Prostate gland (tissue), 2 donors: ENCODE results near the gene ACOT11. TPM values are rescaled to one million over a fixed set of nuclear protein-coding genes. Genes with fewer than 3 reads are reported as not detected.

Experiments used
- DNase-seq: peaks from one replicate; pipeline ENCODE4 v3.0.0-alpha.2; 2019; ENCODE audit warnings: low spot score
- H3K27ac ChIP-seq, 2 donors: fragments of 200-600 bp; sonication (generic); 2 replicates each; pipeline ENCODE4 v1.5.1; 2017 to 2019
- H3K27me3 ChIP-seq: fragments of 200-600 bp; sonication (generic); replicated peaks from 2 replicates; pipeline ENCODE4 v1.5.1; 2019; ENCODE audit not compliant: insufficient read depth
- H3K36me3 ChIP-seq, 2 donors: fragments of 200-600 bp; sonication (generic); 1 replicate in 1 of 2; 2 replicates in 1 of 2; pipeline versions ENCODE4 v1.5.1 to v1.8.1; 2017 to 2019
- H3K4me1 ChIP-seq: fragments of 200-600 bp; sonication (generic); replicated peaks from 2 replicates; pipeline ENCODE4 v1.5.1; 2019
- H3K4me3 ChIP-seq, 2 donors: fragments of 200-600 bp; sonication (generic); 2 replicates each; pipeline ENCODE4 v1.5.1; 2017 to 2019
- H3K9me3 ChIP-seq: fragments of 200-600 bp; sonication (generic); 2 replicates; pipeline ENCODE4 v1.5.1; 2017
- CTCF ChIP-seq, 4 experiments: fragments of 200-600 bp in 2 of 4; fragments of 450-650 bp in 2 of 4; sonication (generic) in 2 of 4; IDR thresholded peaks; 1 replicate in 3 of 4; 2 replicates in 1 of 4; pipeline ENCODE4 v1.5.1; 2016 to 2019; ENCODE audit warnings: antibody characterized with exemption in 4 of 4, mild to moderate bottlenecking in 2 of 4, moderate library complexity in 2 of 4
- POLR2A ChIP-seq: fragments of 450-650 bp; IDR thresholded peaks from one replicate; pipeline ENCODE4 v1.6.1; 2016; ENCODE audit warnings: antibody characterized with exemption, mild to moderate bottlenecking
- POLR2AphosphoS5 ChIP-seq: sonication (generic); formaldehyde crosslinking; IDR thresholded peaks from one replicate; pipeline ENCODE4 v1.6.1; 2017; ENCODE audit warnings: antibody characterized with exemption
- WGBS: methylation state at CpG from one replicate; pipeline ENCODE4 v1.1.5; 2018; 5-methylcytosine and 5-hydroxymethylcytosine counted together
- intact Hi-C: fragments of 100-400 bp; cut with DNase I; formaldehyde crosslinking; loops from one replicate; pipeline ENCODE4 v1.14.2; 2022
- total RNA-seq, 2 donors: library from RNA; depleted of rRNA; stranded (reverse); fragments of >200 nt; gene quantifications; one replicate each; pipeline ENCODE4 v1.1.0, GENCODE V29; 2016

Gene ACOT11
- total RNA-seq, 2 donors from 2014 or later = 6.7 to 18.6 TPM

- Histone ChIP-seq H3K27ac (peak overlapping the region; percentile 74 to 79), H3K4me1 (no peaks in the 10 kb centered on the region), H3K27me3 (no peaks in the 10 kb centered on the region), H3K4me3 (no peak overlapping the region), H3K36me3 (no peaks in the 10 kb centered on the region), H3K9me3 (no peaks in the 10 kb centered on the region)
- peak; percentile 86 for TF ChIP-seq POLR2A
- TF ChIP-seq CTCF (IDR thresholded peaks at IDR 0.05) = peak in 1 of 4 experiments; percentile 27
- peak; percentile 94 for TF ChIP-seq POLR2AphosphoS5
- intact Hi-C loops = loop anchor here (2.0 kb wide), 1 partner anchor 33 kb away; the partner anchor contains the start of gene ACOT11
- DNase-seq = peak; percentile 96
- 30% methylated on average over 5 of the region's 5 CpGs for WGBS
Measured at GRCh38 chr1:54581621-54582035, 33.6 kb downstream of the ACOT11 start.

- TF ChIP-seq CTCF (IDR thresholded peaks at IDR 0.05) (no peak), POLR2AphosphoS5 (no peak), POLR2A (no peak)
- Histone ChIP-seq H3K27ac (peak overlapping the region; percentile 74 to 79), H3K4me1 (no peaks in the 10 kb centered on the region), H3K36me3 (no peaks in the 10 kb centered on the region), H3K27me3 (no peaks in the 10 kb centered on the region), H3K9me3 (no peaks in the 10 kb centered on the region), H3K4me3 (no peak overlapping the region)
- intact Hi-C loops = no loop called here
- 77% methylated on average over 19 of the region's 19 CpGs for WGBS
- DNase-seq = no peak
Measured at GRCh38 chr1:54582566-54583306, 34.7 kb downstream of the ACOT11 start.

GRCh38 chr1:54583307-54583686 lies 35.3 kb downstream of the ACOT11 start:
- DNase-seq = no peak
- Histone ChIP-seq H3K27ac (no peak overlapping the region), H3K4me3 (no peak overlapping the region), H3K9me3 (no peaks in the 10 kb centered on the region), H3K4me1 (no peaks in the 10 kb centered on the region), H3K27me3 (no peaks in the 10 kb centered on the region), H3K36me3 (no peaks in the 10 kb centered on the region)
- intact Hi-C loops = no loop called here
- TF ChIP-seq CTCF (IDR thresholded peaks at IDR 0.05) (no peak), POLR2AphosphoS5 (no peak), POLR2A (no peak)
- WGBS = 100% methylated on average over 3 of the region's 3 CpGs

- TF ChIP-seq POLR2A (no peak), CTCF (IDR thresholded peaks at IDR 0.05) (no peak), POLR2AphosphoS5 (no peak)
- no peak overlapping the region for H3K27ac ChIP-seq
- intact Hi-C loops = no loop called here
- H3K36me3 ChIP-seq = no peaks in the 10 kb centered on the region
- no peaks in the 10 kb centered on the region for H3K27me3 ChIP-seq
- H3K9me3 ChIP-seq = no peaks in the 10 kb centered on the region
- no peaks in the 10 kb centered on the region for H3K4me1 ChIP-seq
- no peak overlapping the region for H3K4me3 ChIP-seq
- 88% methylated on average over 2 of the region's 2 CpGs for WGBS
- no peak for DNase-seq
Measured at GRCh38 chr1:54583871-54584270, 35.8 kb downstream of the ACOT11 start.

GRCh38 chr1:54584575-54584974 lies 36.5 kb downstream of the ACOT11 start:
- H3K27me3 ChIP-seq = no peaks in the 10 kb centered on the region
- H3K27ac ChIP-seq = no peak overlapping the region
- H3K4me3 ChIP-seq = no peak overlapping the region
- no peaks in the 10 kb centered on the region for H3K9me3 ChIP-seq
- intact Hi-C loops = no loop called here
- no peak for TF ChIP-seq POLR2AphosphoS5
- no peak for TF ChIP-seq POLR2A
- no peak for TF ChIP-seq CTCF (IDR thresholded peaks at IDR 0.05)
- no peak for DNase-seq
- no peaks in the 10 kb centered on the region for H3K4me1 ChIP-seq
- H3K36me3 ChIP-seq = no peaks in the 10 kb centered on the region
- 97% methylated on average over 17 of the region's 17 CpGs for WGBS
